AG04450 (cell line): ENCODE data around the gene RNF121. TPM values are rescaled to one million over a fixed set of nuclear protein-coding genes. Genes with fewer than 3 reads are reported as not detected.
"Not testable (repeated sequence)": the region's sequence is repeated elsewhere in the genome, so short reads cannot be mapped to it uniquely, and the experiment has no call there.

Source experiments
- CTCF ChIA-PET: fragments of 300-600, 350-600 bp; formaldehyde crosslinking; extraction: SDS; loops from one replicate; lab custom pipeline; 2022; ENCODE audit warnings: antibody characterized with exemption, inconsistent platforms; lab: Charles Lee
- POLR2A ChIA-PET: fragments of 350-600 bp; formaldehyde crosslinking; extraction: SDS; loops from one replicate; lab custom pipeline; 2021; ENCODE audit warnings: antibody characterized with exemption, inconsistent platforms; lab: Yijun Ruan, JAX
- DNase-seq: peaks from one replicate; pipeline ENCODE4 v3.0.0-alpha.2; 2011; ENCODE audit warnings: low read depth, low spot score
- H3K27ac ChIP-seq: one replicate; pipeline ENCODE4 v1.5.1; 2012; ENCODE audit warnings: low read depth, low read length, control low read depth
- H3K27me3 ChIP-seq: one replicate; pipeline ENCODE4 v1.6.0; 2012; ENCODE audit warnings: low read length; ENCODE audit not compliant: control insufficient read depth, insufficient read depth
- H3K4me3 ChIP-seq: 2 replicates; pipeline ENCODE4 v1.5.1; 2011; ENCODE audit warnings: mild to moderate bottlenecking, low read depth, low read length, control low read depth
- H3K9me3 ChIP-seq: 2 replicates; pipeline ENCODE4 v1.5.1; 2012; ENCODE audit warnings: low read length; ENCODE audit not compliant: control insufficient read depth, insufficient read depth
- polyA plus RNA-seq: library from polyadenylated mRNA; depleted of rRNA; stranded (reverse); fragments of >200 nt; gene quantifications from 2 replicates; pipeline ENCODE4 v1.2.3, GENCODE V29; 2011
- TF ChIP-seq, protein P1 (sequence below): IDR thresholded peaks from 2 replicates; pipeline ENCODE4 v1.5.1; 2011; ENCODE audit warnings: low read depth, low read length, control low read depth, inconsistent platforms

Gene RNF121
- polyA plus RNA-seq, 1 experiment: 47.8 TPM

DNA sequence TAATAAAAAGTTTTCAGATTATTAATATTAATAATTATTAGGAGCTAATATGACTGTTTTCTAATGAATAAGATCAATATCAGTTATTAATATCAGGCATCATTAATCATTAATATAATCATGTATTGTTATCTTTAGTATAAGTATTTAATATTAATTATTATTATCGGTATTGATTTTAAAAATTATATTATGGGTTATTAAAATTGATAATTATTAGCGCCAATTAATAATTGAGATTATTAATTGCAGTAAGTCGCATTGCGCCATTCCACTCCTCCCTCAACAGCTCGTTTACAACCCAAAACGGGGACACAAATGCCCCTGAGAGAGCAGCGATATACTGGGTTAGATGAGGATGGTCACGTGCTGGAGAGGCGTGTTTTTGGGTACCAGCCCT, 20.6 kb upstream of the RNF121 start:
- CTCF ChIA-PET: no interaction called here
- Histone ChIP-seq H3K27ac (no peak overlapping the region), H3K27me3 (no peaks in the 10 kb centered on the region), H3K9me3 (no peaks in the 10 kb centered on the region), H3K4me3 (no peak overlapping the region)
- TF ChIP-seq, protein P1, sequence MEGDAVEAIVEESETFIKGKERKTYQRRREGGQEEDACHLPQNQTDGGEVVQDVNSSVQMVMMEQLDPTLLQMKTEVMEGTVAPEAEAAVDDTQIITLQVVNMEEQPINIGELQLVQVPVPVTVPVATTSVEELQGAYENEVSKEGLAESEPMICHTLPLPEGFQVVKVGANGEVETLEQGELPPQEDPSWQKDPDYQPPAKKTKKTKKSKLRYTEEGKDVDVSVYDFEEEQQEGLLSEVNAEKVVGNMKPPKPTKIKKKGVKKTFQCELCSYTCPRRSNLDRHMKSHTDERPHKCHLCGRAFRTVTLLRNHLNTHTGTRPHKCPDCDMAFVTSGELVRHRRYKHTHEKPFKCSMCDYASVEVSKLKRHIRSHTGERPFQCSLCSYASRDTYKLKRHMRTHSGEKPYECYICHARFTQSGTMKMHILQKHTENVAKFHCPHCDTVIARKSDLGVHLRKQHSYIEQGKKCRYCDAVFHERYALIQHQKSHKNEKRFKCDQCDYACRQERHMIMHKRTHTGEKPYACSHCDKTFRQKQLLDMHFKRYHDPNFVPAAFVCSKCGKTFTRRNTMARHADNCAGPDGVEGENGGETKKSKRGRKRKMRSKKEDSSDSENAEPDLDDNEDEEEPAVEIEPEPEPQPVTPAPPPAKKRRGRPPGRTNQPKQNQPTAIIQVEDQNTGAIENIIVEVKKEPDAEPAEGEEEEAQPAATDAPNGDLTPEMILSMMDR: no peak
- no peak for DNase-seq
- POLR2A ChIA-PET: no interaction called here

DNA sequence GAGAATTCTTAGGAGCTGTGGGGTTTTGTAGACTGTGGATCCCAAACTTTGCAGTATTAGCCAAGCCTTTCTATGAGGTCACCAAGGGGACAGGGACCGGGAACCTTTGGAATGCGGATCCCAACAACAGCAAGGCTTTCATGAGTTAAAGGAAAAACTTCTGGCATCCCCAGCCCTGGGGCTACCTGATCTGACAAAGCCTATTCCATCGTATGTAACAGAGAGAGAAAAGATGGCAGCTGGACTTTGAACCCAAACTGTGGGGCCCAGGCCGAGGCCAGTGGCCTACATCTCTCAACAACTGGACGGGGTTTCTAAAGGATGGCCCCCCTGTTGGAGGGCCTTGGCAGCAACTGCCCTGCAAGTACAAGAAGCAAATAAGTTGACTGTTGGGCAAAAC, 18.1 kb upstream of the RNF121 start:
- H3K27me3 ChIP-seq, DNase-seq, H3K4me3 ChIP-seq, CTCF ChIA-PET, H3K9me3 ChIP-seq, POLR2A ChIA-PET, H3K27ac ChIP-seq: not testable (repeated sequence)

DNA sequence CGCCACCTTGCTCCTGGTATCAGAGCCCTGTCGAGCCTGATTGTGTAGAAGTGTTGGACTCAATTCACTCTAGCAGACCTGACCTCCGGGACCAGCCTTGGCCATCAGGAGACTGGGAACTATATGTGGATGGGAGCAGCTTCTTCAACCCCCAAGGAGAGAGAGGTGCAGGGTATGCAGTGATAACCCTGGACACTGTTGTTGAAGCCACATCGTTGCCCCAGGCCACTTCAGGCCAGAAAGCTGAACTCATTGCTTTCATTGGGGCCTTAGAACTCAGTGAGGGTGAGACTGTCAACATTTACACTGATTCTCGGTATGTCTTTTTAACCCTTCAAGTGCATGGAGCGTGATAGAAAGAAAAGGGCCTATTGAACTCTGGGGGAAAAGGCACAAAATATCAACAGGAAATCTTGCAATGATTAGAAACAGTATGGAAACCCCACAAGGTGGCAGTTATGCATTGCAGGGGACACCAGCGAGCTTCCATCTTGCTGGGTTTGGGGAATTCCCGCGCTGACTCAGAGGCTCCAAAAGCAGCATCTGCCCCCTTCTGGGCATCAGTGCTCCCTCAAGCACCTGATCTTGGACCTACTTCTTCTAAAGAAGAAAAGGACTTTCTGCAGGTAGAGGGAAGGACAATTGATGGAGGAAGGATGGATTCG, 17.4 kb upstream of the RNF121 start:
- H3K9me3 ChIP-seq, POLR2A ChIA-PET, DNase-seq, H3K27me3 ChIP-seq, H3K27ac ChIP-seq, CTCF ChIA-PET, H3K4me3 ChIP-seq: not testable (repeated sequence)

DNA sequence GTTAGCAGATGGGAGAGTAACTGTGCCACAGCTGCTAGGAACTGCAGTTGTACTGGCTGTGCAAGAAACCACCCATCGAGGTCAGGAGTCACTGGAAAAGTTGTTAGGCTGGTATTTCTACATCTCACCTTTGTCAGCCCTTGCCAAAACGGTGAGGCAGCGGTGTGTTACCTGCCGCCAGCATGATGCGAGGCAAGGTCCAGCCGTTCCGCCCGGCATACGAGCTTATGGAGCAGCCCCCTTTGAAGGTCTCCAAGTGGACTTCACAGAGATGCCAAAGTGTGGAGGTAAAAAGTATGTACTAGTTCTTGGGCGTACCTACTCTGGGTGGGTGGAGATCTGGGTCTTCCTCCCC, 16.9 kb upstream of the RNF121 start:
- CTCF ChIA-PET: not testable (repeated sequence)

DNA sequence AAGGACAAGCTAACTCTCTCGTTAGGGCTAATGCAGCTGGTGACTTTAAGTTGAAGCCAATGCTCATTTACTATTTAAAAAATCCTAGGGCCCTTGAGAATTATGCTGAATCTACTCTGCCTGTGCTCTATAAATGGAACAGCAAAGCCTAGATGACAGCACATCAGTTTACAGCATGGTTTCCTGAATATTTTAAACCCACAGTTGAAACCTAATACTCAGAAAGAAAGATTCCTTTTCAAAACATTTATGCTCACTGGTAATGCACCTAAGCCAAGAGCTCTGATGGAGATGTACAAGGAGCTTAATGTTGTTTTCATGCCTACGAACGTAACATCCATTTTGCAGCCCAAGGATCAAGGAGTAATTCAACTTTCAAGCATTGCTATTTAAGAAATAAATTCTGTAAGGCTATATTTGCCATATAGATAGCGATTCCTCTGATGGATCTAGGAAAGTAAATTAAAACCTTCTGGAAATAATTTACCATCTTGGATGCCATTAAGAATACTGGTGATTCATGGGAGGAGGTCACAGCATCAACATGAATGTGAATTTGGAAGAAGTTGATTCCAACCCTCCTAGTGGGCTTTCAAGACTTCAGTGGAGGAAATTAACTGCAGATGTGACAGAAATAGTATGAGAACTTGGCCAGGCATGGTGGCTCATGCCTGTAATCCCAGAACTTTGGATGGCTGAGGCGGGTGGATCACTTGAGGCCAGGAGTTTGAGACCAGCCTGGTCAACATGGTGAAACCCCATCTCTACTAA, 14.9 kb upstream of the RNF121 start:
- POLR2A ChIA-PET: no interaction called here
- H3K27me3 ChIP-seq: no peaks in the 10 kb centered on the region
- CTCF ChIA-PET: no interaction called here

More for the DNA sequence above, 16.9 kb upstream of the RNF121 start:
- POLR2A ChIA-PET, DNase-seq, H3K9me3 ChIP-seq, H3K27ac ChIP-seq, H3K27me3 ChIP-seq, H3K4me3 ChIP-seq: not testable (repeated sequence)

DNA sequence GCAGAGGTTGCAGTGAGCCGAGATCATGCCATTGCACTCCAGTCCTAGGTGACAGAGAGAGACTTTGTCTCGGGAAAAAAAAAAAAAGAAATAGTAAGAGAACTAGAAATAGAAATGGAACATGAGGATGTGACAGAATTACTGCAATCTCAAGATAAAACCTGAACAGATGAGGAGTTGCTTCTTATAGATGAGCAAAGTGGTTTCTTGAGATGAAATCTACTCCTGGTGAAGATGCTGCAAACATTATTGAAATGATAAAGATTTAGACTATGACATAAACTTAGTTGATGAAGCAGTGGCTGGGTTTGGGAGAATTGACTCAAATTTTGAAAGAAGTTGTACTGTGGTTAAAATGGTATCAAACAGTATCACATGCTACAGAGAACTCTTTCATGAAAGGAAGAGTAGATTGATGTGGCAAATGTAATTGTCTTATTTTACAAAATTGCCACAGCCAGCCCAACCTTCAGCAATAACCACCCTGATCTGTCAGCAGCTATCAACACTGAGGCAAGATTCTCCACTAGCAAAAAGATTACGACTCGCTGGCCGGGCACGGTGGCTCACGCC, 14.1 kb upstream of the RNF121 start:
- H3K9me3 ChIP-seq: no peaks in the 10 kb centered on the region
- no peak overlapping the region for H3K27ac ChIP-seq
- POLR2A ChIA-PET: no interaction called here
- TF ChIP-seq, protein P1: no peak
- CTCF ChIA-PET: no interaction called here
- no peaks in the 10 kb centered on the region for H3K27me3 ChIP-seq
- H3K4me3 ChIP-seq: no peak overlapping the region
- DNase-seq: no peak

More for the DNA sequence above, 14.9 kb upstream of the RNF121 start:
- no peak overlapping the region for H3K27ac ChIP-seq
- no peaks in the 10 kb centered on the region for H3K9me3 ChIP-seq
- TF ChIP-seq, protein P1: no peak
- peak; percentile 26 for DNase-seq
- no peak overlapping the region for H3K4me3 ChIP-seq
